PC-9 (cell line): ENCODE measurements around the gene MFSD11. TPM values are rescaled to one million over a fixed set of nuclear protein-coding genes. Genes with fewer than 3 reads are reported as not detected.
A peak's percentile ranks its signal among the peaks of the same experiment; 100 is the strongest.
"Not testable (repeated sequence)": the region's sequence is repeated elsewhere in the genome, so short reads cannot be mapped to it uniquely, and the experiment has no call there.

Source experiments
- BruUV-seq: library from RNA; stranded (reverse); fragments of 400-500 nt; replicated peaks from 2 replicates; lab custom pipeline; 2021; lab: Mats Ljungman, UMichigan
- CTCF ChIA-PET: fragments of 300-600 bp; sonication (Branson Sonifier 250); formaldehyde crosslinking; loops from one replicate; lab custom pipeline; 2022; ENCODE audit warnings: antibody characterized with exemption; lab: Charles Lee
- POLR2A ChIA-PET: fragments of 300-600 bp; sonication (Branson Sonifier 250); formaldehyde crosslinking; loops from one replicate; lab custom pipeline; 2022; ENCODE audit warnings: antibody characterized with exemption; ENCODE audit not compliant: unreplicated experiment; lab: Charles Lee
- DNase-seq, 2 experiments: peaks; one replicate each; pipeline versions ENCODE4 v3.0.0 to v3.0.0-alpha.2; 2015 to 2022; ENCODE audit warnings: mixed read lengths in 1 of 2
- H2AFZ ChIP-seq: fragments of 200-600 bp; sonication (generic); 2 replicates; pipeline ENCODE4 v1.8.1; 2017; ENCODE audit warnings: antibody characterized with exemption
- H3F3A ChIP-seq: fragments of 200-600 bp; sonication (generic); 2 replicates; pipeline ENCODE4 v1.8.1; 2017; ENCODE audit warnings: antibody characterized with exemption, mild to moderate bottlenecking, low read depth; ENCODE audit not compliant: insufficient read depth
- H3K27ac ChIP-seq: fragments of 200-600 bp; sonication (generic); 2 replicates; pipeline ENCODE4 v1.6.1; 2016; ENCODE audit warnings: mixed run types
- H3K27me3 ChIP-seq: fragments of 200-600 bp; sonication (generic); 2 replicates; pipeline ENCODE4 v1.6.1; 2016; ENCODE audit warnings: low read depth, mixed run types; ENCODE audit not compliant: insufficient read depth
- H3K36me3 ChIP-seq: fragments of 200-600 bp; sonication (generic); 2 replicates; pipeline ENCODE4 v1.6.1; 2016; ENCODE audit warnings: low read depth, mixed run types
- H3K4me1 ChIP-seq: fragments of 200-600 bp; sonication (generic); replicated peaks from 2 replicates; pipeline ENCODE4 v1.6.1; 2016; ENCODE audit warnings: mixed run types; ENCODE audit not compliant: insufficient read depth
- H3K4me2 ChIP-seq: fragments of 200-600 bp; sonication (generic); 2 replicates; pipeline ENCODE4 v1.6.1; 2017; ENCODE audit warnings: mixed run types
- H3K4me3 ChIP-seq: fragments of 200-600 bp; sonication (generic); 2 replicates; pipeline ENCODE4 v1.6.1; 2016; ENCODE audit warnings: mixed run types
- H3K79me2 ChIP-seq: fragments of 200-600 bp; sonication (generic); 2 replicates; pipeline ENCODE4 v1.6.1; 2017; ENCODE audit warnings: low read depth, mixed run types
- H3K9me2 ChIP-seq: fragments of 200-600 bp; sonication (generic); 2 replicates; pipeline ENCODE4 v1.8.1; 2017; ENCODE audit warnings: mild to moderate bottlenecking; ENCODE audit not compliant: insufficient read depth
- H3K9me3 ChIP-seq: fragments of 200-600 bp; sonication (generic); 2 replicates; pipeline ENCODE4 v1.8.1; 2016; ENCODE audit warnings: low read depth; ENCODE audit not compliant: insufficient read depth
- H4K20me1 ChIP-seq: fragments of 200-600 bp; sonication (generic); 2 replicates; pipeline ENCODE4 v1.8.1; 2017; ENCODE audit not compliant: insufficient read depth
- EZH2 ChIP-seq: fragments of 200-600 bp; sonication (generic); IDR thresholded peaks from 2 replicates; pipeline ENCODE4 v1.8.0; 2017; ENCODE audit warnings: antibody characterized with exemption, low read depth
- intact Hi-C: fragments of 100-400 bp; cut with micrococcal nuclease; formaldehyde crosslinking; loops from one replicate; pipeline ENCODE4 v1.10.0; 2022; ENCODE audit not compliant: unreplicated experiment
- total RNA-seq: library from RNA; stranded (reverse); gene quantifications from 2 replicates; pipeline ENCODE4 v1.2.3, GENCODE V29; 2021
- TF ChIP-seq, protein P1 (sequence below): fragments of 200-600 bp; sonication (generic); conservative IDR thresholded peaks from 2 replicates; pipeline ENCODE4 v1.6.1; 2017; ENCODE audit warnings: mixed run types, antibody characterized with exemption, mild to moderate bottlenecking, moderate library complexity

The MFSD11 gene
- total RNA-seq, 1 experiment from 2014 or later = 47.3 TPM

DNA sequence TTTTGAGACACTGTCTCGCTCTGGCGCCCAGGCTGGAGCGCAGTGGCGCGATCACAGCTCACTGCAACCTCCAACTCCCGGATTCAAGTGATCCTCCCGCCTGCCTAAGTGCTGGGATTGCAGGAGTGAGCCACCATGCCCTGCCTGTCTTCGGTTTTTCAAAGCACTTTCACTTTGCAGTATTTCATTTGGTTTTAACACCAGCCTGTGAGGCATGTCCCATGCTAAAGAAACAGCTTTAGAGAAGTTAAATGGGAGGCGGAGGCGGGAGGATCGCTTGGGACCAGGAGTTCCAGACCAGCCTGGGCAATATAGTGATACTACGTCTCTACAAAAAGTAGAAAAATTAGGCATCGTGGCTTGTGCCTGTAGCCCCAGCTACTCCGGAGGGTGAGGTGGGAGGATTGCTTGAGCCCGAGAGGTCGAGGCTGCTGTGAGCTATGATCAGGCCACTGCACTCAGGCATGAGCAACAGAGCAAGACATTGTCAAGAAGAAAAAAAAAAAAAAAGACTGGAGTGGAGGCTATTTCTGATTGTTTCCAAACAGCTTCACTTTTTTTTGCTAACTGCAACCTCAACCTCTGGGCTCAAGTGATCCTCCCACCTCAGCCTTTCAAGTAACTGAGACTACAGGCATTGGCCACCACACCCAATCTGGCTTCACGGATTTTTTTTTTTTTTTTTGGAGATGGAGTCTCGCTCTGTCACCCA is 10.0 kb upstream of the MFSD11 start:
- ChIA-PET CTCF (interaction anchor here (0.6 kb wide), 2 partner anchors 161 to 1553 kb away, joined by 4 to 13 read pairs; no protein-coding TSS in a partner anchor), POLR2A (no interaction called here)
- DNase-seq = no peak
- H3K4me1 ChIP-seq = peaks cover 12% of the 10 kb centered on the region
- no peaks in the 10 kb centered on the region for H3K9me3 ChIP-seq
- peaks cover 26% of the 10 kb centered on the region for H3F3A ChIP-seq
- no TSS peak for BruUV-seq
- peaks cover 82% of the 10 kb centered on the region for H3K79me2 ChIP-seq
- intact Hi-C loops = loop anchor here (5.0 kb wide), 2 partner anchors 171 to 339 kb away; no protein-coding TSS in a partner anchor
- H3K27me3 ChIP-seq = no peaks in the 10 kb centered on the region
- peak overlapping the region; percentile 78 for H3K4me3 ChIP-seq
- H2AFZ ChIP-seq = no peak overlapping the region
- TF ChIP-seq EZH2 = no peak
- TF ChIP-seq, protein P1, sequence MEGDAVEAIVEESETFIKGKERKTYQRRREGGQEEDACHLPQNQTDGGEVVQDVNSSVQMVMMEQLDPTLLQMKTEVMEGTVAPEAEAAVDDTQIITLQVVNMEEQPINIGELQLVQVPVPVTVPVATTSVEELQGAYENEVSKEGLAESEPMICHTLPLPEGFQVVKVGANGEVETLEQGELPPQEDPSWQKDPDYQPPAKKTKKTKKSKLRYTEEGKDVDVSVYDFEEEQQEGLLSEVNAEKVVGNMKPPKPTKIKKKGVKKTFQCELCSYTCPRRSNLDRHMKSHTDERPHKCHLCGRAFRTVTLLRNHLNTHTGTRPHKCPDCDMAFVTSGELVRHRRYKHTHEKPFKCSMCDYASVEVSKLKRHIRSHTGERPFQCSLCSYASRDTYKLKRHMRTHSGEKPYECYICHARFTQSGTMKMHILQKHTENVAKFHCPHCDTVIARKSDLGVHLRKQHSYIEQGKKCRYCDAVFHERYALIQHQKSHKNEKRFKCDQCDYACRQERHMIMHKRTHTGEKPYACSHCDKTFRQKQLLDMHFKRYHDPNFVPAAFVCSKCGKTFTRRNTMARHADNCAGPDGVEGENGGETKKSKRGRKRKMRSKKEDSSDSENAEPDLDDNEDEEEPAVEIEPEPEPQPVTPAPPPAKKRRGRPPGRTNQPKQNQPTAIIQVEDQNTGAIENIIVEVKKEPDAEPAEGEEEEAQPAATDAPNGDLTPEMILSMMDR = no peak
- H4K20me1 ChIP-seq = peaks cover 15% of the 10 kb centered on the region; the same call in 1 of the 2 replicates
- peak overlapping the region; percentile 84 for H3K4me2 ChIP-seq
- H3K9me2 ChIP-seq = no peaks in the 10 kb centered on the region
- H3K36me3 ChIP-seq = peaks cover 11% of the 10 kb centered on the region; the same call in 1 of the 2 replicates
- H3K27ac ChIP-seq = no peak overlapping the region; the same call in 1 of the 2 replicates

DNA sequence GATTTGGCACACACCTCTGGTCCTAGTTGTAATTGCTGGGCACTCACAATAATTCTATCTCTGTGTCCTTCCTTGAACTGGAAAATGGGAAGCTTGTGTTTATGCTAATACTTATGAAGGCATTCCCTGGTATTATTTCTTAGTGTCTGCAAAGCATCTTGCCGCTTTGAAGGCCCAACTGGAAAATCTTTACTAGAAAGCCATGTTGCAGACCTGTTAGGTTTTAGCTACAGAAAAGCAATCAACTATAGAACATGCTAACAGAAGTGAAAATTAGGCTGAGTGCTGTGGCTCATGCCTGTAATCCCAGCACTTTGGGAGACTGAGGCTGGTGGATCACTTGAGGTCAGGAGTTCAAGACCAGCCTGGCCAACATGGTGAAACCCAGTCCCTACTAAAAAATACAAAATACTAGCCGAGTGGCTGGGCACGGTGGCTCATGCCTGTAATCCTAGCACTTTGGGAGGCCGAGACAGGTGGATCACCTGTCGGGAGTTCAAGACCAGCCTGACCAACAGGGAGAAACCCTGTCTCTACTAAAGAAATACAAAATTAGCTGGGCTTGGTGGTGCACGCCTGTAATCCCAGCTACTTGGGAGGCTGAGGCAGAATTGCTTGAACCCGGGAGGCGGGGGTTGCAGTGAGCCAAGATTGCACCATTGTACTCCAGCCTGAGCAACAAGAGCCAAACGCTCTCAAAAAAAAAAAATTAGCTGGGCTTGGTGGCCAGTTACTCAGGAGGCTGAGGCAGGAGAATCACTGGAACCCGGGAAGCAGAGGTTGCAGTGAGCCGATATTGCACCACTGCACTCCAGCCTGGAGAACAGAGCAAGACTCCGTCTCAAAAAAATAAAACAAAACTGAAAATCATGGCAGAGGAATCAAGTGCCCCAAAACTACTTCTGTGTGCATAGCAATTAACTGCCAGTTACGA is 5.9 kb upstream of the MFSD11 start:
- H3K9me2 ChIP-seq, CTCF ChIA-PET, H3K4me3 ChIP-seq, H3K27me3 ChIP-seq, DNase-seq, H3K4me2 ChIP-seq, H2AFZ ChIP-seq, BruUV-seq, H3K9me3 ChIP-seq: not testable (repeated sequence)
- Histone ChIP-seq H3K79me2 (peaks cover 93% of the 10 kb centered on the region), H3K36me3 (peaks cover 36% of the 10 kb centered on the region), H3K4me1 (peaks cover 27% of the 10 kb centered on the region), H3F3A (peaks cover 58% of the 10 kb centered on the region), H4K20me1 (peaks cover 46% of the 10 kb centered on the region), H3K27ac (peak overlapping the region; percentile 26; the same call in 1 of the 2 replicates)
- POLR2A ChIA-PET = interaction anchor here (0.6 to 0.7 kb wide), 3 partner anchors 11 to 678 kb away, joined by 3 to 8 read pairs (median 6); no protein-coding TSS in a partner anchor
- intact Hi-C loops = loop anchor here (10.0 kb wide), 1 partner anchor 1583 kb away; no protein-coding TSS in a partner anchor

DNA sequence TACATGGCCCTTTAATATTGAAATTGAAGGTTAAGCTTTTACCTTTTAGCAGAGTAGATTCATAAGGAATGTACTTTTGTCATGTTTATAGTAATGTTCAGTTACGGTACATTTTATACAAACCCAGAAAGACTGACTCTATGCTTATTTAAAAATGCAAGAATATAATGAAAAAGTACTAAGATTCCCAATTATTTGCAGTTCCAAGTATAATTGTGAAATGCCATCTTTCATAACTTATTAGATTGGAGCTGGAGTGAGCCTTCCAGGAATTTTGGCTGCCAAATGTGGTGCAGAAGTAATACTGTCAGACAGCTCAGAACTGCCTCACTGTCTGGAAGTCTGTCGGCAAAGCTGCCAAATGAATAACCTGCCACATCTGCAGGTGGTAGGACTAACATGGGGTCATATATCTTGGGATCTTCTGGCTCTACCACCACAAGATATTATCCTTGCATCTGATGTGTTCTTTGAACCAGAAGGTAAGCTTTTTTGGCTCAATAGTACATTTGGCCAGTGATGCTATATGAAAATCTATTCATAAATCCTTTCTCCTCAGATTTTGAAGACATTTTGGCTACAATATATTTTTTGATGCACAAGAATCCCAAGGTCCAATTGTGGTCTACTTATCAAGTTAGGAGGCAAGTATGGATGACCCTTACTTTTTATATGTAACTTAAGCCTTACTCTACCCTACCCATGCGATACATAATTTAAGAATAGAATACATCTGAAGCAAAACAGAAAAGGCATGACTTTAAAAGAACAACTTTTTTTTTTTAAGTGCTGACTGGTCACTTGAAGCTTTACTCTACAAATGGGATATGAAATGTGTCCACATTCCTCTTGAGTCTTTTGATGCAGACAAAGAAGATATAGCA is 4.9 kb upstream of the MFSD11 start:
- Histone ChIP-seq H3K36me3 (peaks cover 36% of the 10 kb centered on the region), H3F3A (peaks cover 59% of the 10 kb centered on the region), H3K4me3 (no peak overlapping the region; the same call in 1 of the 2 replicates), H3K9me3 (no peaks in the 10 kb centered on the region), H3K79me2 (peaks cover 84% of the 10 kb centered on the region), H3K9me2 (no peaks in the 10 kb centered on the region), H3K27me3 (no peaks in the 10 kb centered on the region), H3K27ac (0 out of 2 replicates have a peak overlapping the region, but pooled peaks have one; percentile 43), H2AFZ (no peak overlapping the region), H3K4me1 (peaks cover 19% of the 10 kb centered on the region), H4K20me1 (peaks cover 39% of the 10 kb centered on the region), H3K4me2 (peak overlapping the region; percentile 95)
- BruUV-seq = no TSS peak
- POLR2A ChIA-PET = interaction anchor here (0.6 to 0.7 kb wide), 2 partner anchors 147 to 677 kb away, joined by 6 to 8 read pairs; no protein-coding TSS in a partner anchor
- intact Hi-C loops = loop anchor here (10.0 kb wide), 1 partner anchor 1582 kb away; no protein-coding TSS in a partner anchor
- CTCF ChIA-PET = no interaction called here
- TF ChIP-seq, protein P1 = no peak
- TF ChIP-seq EZH2 = no peak
- no peak for DNase-seq
